Hippocampal formation (tissue), 2 donors: ENCODE data around the gene PODXL2.

ENCODE experiments used
- DNase-seq, 2 donors: peaks; one replicate each; lab custom pipeline; 2025; lab: John Stamatoyannopoulos, UW

The PODXL2 gene

DNA sequence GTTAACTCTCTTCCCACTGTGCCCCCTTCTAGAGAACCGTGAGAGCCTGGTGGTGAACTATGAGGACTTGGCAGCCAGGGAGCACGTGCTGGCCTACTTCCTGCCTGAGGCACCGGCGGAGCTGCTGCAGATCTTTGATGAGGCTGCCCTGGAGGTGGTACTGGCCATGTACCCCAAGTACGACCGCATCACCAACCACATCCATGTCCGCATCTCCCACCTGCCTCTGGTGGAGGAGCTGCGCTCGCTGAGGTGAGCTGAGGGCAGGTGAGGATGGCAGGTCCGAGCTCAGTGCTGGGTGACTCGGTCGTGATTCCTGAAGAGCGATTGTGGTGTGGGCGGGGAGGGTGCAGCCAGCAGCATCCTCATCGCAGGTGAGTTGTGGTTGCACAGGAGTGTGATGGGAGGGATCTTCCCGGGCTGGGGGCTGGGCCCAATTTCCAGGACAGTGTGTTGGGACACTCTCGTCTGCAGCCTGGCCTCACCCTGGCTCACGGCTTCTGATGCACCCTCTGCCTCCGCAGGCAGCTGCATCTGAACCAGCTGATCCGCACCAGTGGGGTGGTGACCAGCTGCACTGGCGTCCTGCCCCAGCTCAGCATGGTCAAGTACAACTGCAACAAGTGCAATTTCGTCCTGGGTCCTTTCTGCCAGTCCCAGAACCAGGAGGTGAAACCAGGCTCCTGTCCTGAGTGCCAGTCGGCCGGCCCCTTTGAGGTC is 22.7 kb upstream of the PODXL2 start:
- DNase-seq: no peak

DNA sequence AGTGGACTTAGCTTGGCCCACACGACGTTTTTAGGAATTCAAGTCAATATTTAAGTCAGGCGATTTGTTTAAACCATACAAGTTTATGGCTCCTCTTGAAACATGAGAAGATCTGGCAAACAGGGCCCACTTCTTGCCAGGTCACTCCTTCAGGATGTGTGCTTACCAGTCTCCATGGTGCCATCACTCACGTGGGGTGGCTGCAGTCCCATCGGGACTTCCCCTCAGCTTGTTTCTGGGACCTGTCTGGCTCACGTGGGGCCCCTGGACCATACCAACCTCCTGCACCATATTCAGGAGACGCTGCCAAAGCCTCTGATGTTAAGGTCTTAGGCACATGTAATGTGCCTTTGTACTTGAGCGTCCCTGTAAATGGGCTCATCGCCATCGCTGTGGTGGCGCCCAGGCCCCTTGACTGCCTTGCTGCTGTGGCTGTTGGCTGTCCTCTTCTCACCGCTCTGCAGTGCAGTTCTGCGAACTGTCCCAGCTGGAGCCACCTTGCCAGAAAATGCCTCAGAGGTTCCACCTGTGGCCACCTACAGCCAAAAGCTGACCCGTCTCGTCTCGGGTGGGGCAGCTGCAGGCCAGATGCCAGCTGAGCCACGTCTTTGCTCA is 21.9 kb upstream of the PODXL2 start:
- DNase-seq: no peak

DNA sequence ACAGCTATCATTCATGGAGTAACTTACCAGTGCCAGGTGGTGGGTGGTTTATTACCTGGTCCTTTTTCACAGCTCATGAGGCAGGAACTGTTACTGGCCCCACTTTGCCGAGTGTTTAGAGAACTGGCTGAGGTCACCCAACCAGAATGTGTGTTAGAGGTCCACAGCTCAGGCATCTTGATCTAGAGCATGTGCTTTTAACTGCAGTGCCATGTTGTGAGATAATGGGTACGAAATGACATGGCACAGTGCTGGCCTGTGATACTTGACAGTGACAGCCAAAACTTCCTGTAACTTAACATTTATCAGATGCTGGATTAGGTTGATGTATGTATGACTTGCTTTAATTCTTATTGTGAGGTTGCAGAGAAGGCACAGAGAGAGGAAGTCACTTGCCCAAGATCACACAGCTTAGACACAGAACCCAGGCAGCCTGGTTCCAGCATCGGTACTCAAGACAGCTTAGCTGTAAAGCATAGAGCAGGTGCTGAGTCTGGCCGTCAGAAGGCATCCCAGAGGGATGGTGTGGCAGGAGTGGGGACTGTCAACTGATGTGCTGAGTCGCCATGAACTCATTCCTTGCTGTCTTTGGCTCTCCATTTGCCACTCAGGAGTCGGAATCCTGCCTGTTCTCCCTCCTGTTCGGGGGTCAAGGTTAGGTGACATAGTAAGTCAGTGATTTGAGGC is 21.2 kb upstream of the PODXL2 start:
- no peak for DNase-seq

DNA sequence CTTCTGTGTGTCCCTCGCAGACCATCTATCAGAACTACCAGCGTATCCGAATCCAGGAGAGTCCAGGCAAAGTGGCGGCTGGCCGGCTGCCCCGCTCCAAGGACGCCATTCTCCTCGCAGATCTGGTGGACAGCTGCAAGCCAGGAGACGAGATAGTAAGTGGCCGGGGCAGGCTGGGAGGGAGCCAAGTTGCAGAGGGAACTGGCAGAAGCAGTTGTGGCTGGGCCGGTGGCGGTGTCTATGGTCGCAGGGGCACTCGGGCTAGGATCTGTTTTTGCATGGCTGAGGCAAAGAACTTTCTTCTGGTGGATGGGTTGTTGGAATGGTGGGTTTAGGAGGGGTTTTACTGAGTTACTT is 20.6 kb upstream of the PODXL2 start:
- DNase-seq: no peak

DNA sequence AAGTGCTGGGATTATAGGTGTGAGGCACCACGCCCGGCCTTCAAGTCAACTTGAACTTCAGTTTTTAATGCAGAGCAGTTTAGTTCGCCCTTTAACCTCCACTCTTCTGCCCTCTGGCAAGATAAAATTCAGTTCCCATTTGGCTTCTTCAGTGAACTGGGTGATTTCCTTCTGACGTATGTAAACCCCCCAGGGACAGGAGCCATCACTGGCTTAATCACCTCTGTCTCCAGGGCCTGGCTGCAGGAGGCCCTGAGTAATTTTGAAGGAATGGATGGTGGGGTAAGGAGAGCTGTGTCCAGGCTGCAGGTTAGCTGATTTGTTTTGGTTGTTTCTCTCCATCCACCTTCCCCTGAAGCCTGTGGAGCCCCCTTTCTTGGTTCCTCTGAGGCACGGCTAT is 18.9 kb upstream of the PODXL2 start:
- DNase-seq: no peak

DNA sequence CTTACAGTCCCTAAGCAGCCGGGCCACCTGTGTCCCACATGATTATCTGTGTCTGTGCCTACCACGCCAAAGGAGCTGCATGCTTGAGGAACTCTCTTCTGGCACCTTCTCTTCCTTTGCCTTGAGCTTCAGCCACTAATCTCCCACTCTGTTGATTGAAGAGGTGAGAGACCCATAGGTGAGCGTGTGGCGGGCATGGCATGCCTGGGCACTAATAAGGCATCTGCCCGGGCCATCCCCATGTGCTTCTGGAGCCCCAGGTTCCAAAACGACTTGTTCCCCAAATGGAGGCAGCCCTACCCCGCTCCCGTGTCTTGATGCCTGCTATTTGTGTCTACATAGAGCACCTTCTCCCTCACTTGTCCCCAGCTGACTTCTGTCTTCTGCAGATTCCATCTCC is 17.7 kb upstream of the PODXL2 start:
- DNase-seq: no peak

DNA sequence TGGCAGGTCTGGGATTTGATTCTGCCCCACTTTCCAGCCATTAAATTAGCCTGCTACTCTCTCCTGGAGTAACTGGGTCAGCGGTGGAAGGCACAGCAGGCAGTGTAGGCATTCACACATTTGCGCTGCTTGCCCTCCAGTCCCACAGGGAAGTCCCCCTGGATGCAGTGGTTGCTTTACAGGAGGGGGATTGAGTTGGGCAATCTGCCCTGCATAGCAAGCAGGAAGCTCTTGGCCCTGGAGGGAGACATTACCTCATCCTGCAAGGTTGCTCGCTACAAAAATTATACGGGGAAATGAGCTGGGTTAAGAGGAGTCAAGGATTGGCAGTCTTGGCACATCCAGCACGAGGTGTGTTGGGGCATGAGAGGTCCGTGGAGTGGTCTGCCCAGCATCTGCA is 16.0 kb upstream of the PODXL2 start:
- DNase-seq: no peak

DNA sequence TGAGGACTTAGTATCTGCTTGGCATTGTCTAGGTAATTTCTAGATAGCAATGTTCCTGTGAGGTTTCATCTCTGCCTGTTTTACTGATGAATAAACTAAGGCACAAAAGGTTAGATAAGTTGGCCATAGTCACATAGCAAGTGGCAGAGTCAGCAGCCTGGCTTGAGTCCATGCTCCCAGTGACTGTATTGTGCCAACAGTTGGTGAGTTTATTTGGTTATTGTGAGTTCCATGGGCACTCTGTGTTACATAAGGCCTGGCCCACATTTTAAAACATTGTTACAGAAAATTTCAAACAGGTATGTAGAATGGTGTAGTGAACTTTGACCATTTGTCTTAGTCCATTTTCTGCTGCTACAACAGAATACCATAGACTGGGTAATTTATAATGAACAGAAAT is 15.6 kb upstream of the PODXL2 start:
- DNase-seq: no peak

DNA sequence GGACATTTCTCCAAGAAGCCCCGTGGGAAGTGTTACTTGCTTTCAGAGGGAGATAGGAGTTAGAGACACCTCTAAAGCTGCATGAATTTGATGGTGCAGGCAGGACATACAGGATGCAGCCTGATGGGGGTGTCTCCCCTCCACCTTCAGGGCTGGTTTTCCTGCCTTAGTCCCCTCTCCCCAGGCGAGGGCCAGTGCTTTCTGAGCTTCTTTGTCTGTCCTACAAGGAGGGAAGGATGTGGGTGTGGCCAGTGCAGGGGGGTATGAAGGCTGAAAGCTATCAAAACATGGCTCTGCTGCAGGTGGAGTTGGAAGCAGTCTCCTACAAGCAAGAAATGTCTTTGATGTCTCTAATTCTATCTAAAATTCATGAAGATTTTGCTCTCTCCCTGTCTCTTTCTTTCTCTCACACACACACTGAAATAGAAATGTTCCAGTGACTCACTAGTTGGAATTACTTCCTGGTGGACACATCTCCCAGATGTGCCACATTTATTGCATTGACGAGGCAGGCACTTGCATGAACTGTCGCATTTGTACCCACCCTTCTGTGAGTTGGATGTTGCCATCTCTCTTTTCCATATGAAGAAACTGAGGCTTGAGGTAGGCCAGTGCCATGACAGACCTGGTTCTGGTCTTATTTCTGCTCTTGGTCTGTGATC is 13.9 kb upstream of the PODXL2 start:
- no peak for DNase-seq

DNA sequence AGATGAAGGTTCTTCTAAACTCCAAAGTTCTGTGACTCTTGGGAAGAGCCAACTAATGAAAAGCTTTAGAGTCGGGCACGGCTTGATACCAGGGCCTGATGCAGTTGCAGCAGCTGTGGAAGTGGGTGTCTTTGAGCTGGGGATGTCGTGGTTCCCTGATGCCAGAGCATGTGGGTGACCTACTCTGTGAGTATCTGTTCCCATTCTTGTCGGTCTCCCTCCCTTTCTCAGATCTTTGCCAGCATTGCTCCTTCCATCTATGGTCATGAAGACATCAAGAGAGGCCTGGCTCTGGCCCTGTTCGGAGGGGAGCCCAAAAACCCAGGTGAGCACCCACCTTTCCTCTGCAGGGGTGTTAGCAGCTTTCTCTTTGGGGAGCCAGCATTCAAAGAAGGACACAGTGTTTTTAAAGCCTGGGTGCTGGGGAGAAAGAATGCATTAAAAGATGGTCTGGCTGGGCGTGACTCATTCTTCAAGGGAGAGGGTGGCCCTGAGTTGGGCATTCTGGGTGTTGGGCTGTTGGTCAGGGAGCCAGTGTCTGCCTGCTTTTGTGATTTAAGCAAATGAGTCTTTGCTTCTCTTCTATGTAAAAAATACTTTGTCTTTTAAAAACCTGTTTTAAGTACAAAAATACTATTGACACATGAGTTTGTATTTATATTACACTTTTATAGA is 13.2 kb upstream of the PODXL2 start:
- no peak for DNase-seq

DNA sequence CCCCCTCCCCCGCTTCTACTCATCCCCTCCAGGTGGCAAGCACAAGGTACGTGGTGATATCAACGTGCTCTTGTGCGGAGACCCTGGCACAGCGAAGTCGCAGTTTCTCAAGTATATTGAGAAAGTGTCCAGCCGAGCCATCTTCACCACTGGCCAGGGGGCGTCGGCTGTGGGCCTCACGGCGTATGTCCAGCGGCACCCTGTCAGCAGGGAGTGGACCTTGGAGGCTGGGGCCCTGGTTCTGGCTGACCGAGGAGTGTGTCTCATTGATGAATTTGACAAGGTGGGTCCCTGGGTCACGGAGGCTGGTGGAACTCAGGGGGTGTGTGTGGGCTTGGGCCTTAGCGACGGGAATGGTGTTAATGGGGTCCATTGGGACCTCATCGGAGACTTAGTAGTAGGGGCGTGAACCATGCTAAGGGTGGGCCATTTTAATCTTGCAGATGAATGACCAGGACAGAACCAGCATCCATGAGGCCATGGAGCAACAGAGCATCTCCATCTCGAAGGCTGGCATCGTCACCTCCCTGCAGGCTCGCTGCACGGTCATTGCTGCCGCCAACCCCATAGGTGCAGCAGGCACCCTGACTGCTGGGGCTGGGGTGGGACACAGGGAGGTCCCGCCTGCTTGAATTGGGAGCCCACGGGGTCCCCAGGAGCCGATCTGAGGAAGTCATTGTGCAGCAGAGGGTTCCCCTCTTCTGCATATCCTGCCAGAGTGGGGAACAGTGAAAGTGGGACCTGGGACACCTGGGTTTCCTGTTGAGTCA is 12.0 kb upstream of the PODXL2 start:
- no peak for DNase-seq

DNA sequence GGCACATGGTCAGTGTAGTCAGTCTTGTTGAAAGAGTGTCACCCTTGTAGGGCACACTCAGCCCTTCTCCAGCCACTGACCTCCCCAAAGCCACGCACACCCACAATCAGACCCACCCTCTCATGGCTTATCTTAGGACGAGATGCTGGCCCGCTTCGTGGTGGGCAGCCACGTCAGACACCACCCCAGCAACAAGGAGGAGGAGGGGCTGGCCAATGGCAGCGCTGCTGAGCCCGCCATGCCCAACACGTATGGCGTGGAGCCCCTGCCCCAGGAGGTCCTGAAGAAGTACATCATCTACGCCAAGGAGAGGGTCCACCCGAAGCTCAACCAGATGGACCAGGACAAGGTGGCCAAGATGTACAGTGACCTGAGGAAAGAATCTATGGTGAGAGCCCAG is 10.1 kb upstream of the PODXL2 start:
- no peak for DNase-seq

DNA sequence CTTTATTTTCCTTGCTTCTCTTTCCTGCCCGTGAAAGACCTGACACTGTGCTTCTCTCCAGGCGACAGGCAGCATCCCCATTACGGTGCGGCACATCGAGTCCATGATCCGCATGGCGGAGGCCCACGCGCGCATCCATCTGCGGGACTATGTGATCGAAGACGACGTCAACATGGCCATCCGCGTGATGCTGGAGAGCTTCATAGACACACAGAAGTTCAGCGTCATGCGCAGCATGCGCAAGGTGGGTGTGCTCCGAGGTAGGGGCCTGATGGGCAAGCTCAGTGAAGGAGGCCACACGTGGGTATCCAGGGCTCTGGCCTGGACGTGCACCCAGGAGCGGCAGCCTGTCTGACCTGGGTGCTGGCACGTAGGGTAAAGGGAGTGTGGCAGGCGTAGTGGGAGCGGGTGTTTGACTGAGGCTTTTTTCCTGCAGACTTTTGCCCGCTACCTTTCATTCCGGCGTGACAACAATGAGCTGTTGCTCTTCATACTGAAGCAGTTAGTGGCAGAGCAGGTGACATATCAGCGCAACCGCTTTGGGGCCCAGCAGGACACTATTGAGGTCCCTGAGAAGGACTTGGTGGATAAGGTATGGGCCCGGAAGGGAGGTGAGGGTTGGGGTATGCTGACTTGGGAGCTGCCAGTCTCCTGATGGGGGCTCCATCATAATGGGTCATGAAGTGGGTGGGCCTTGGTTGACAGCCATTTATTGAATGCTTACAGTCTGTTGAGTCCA is 8.2 kb upstream of the PODXL2 start:
- no peak for DNase-seq

DNA sequence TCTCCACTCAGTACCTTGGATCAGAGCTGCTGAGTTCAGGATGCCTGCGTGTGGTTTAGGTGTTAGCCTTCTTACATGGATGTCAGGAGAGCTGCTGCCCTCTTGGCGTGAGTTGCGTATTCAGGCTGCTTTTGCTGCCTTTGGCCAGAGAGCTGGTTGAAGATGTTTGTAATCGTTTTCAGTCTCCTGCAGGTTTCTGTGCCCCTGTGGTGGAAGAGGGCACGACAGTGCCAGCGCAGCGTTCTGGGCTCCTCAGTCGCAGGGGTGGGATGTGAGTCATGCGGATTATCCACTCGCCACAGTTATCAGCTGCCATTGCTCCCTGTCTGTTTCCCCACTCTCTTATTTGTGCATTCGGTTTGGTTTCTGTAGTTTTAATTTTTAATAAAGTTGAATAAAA is 7.0 kb upstream of the PODXL2 start:
- no peak for DNase-seq

DNA sequence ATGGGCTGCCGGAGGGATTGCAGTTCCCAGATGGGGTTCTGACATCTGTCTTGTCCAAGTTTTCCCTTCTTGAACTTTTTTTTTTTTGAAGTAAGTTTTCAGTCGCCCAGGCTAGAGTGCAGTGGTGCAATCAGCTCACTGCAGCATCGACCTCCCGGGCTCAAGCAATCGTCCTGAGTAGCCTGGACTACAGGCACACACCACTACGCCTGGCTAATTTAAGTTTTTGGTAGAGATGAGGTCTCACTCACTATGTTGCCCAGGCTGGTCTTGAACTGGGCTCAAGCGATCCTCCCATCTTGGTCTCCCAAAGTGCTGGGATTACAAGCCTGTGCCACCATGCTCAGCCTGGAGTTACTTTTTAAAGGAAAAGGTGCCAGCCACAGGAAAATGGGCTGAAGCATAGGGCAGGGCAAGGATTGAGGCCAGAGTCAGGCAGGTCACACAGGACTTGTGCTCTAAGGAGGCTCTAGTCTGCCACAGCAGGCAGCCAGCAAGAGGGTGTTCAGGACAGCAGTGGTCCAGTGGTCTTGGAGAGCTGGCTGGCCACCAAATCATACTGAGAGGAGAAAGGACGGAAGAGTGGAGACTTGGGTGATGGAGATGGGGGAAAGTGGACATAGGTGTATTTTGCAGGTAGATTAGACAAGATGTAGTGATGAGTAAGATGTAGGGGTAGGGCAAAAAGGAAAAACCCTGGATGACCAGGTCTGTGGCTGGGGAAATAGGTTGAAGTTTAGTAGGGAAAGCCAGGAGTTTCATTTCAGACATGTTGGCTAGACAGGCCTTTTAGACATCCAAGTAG is 6.0 kb upstream of the PODXL2 start:
- no peak for DNase-seq

DNA sequence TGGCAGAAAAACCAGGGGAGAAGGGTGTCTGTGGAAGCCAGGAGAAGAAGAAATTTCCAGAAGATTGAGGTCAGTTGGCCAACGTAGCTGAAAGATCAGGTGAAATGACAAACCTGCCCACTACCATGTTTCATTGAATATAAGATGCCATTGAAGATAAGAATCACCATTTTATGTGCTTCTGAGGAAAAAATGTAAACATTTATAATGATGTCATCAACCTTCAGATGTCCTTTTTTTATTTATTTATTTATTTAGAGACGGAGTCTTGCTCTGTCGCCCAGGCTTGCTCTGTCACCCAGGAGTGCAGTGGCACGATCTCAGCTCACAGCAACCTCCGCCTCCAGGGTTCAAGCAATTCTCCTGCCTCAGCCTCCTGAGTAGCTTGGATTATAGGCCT is 4.9 kb upstream of the PODXL2 start:
- DNase-seq: no peak

DNA sequence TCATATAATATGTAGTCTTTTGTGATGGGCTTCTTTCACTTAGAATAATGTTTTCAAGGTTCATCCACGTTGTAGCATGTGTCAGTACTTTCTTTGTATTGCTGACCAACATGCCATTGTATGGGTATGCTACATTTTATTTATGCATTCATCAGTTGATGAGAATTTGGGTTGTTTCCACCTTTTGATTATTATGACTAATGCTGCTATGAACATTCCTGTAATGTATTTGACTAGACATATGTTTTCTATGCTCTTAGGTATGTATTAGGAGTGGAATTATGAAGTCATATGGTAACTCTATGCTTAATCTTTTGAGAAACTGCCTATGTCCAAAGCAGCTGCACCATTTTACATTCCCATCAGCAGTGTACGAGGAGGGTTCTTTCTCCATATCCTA is 3.2 kb upstream of the PODXL2 start:
- no peak for DNase-seq

DNA sequence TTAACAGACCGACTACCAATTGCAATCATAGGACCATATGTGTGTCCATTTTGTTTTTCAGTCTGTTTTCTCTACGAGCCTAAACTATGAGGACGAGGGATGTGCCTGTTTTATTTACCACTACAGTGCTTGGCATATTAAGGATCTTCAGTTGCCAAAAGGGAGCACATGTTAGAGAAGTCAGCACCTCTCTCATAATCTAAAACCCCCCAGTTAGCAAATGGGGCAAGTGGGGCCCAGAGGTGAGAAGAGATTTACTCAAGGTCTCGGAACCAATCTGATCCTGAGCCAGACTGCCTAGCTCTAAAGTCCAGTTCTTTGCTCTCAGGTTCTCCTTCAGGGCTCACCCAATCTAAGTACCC is 578 bp upstream of the PODXL2 start:
- DNase-seq: no peak

DNA sequence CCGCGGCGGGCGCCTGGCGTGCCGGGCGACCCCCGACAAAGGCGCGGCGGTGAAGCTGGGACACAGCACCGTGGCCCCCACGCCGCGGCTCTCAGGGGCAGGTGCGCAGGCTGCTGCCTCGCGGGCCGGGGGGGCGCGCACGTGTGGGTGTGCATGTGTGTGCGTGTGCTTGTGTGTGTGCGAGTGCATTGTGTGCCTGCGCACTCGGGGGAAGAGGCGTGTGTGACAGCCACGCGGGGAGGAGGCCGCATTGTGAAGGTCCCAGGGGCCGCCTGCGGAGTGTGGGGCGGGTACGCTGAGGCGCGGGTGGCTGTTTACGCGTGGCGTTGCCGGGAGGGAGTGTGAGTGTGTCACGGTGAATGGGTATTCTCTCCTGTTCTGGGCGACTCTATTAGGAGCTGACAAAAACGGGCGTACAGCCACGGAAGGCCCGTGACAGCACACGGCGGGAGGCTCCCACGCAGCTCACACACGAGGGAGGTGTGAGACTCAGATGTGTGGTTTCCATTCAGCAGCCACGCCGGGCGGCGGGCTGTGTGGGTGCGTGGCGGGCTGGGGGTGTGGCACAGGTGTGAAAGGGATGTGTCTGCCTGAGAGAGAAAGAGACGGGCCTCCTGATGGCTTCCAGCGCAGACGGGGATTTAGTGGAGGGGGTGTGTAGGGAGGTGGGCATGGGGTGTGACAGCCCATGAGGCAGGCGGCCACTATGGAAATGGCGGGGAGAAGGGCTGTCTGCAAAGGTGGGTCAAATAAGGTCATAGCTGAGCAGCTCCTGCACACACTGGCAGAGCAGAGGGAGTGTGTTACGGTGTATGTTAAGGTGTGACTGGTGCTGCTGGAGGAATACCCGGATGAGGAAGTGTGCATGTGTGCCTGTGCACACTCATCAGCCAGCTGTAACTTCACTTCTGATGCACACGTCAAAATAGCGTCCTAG is 750 bp downstream of the PODXL2 start:
- DNase-seq: no peak
